SH-SY5Y (cell line): ENCODE results near the gene NXT2.

Experiments used
- GATA2 ChIP-seq: IDR thresholded peaks from 2 replicates; pipeline ENCODE4 v1.6.1; 2011; ENCODE audit warnings: mild to moderate bottlenecking, low read depth, low read length
- GATA3 ChIP-seq: IDR thresholded peaks from 2 replicates; pipeline ENCODE4 v1.6.1; 2011; ENCODE audit warnings: low read depth, mild to moderate bottlenecking, low read length, moderate library complexity

NXT2 gene

DNA sequence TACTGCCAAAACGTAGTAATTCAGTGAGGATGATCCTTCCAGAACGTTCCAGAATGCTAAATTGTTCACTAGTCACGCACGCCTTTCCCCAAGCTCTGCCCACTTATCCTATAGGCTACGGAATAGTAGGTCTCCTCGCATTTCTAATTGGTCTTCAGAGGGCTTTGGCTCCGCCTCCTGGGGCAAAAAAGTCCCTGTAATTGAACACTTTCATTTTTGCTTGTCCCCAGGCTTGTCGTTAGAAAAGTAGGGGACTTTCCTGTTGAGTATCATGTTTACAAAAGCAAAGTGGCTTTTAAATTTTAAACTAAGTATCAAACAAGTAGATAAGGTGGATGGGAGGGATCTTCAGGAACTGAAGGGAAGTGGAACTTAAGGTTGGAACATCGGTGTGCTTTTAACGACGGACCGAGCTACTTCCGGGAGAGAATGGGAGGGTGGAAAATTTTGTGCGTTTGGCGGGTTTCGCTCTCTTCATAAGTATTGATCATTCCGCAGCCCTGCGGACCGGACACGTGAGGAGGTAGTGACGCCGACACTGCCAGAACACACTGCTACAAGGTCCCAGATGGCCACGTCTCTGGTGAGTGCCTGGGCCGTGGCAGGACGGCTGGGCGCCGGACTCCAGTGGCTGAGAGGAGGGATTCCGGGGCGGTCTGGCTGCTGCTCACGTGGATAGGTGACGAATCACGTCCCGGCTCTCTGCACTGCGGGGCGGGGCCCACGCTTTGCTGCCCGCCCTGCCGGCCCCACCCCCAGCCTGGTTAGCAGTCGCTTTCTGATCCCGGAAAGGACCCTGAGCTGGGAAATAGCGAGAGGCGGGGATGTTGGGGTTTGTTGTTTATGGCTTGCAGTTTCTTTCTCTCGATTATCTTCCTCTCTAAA lies at the start of gene NXT2:
TSS of gene NXT2 (plus strand) at position 406 of the 885 bp plus-strand sequence. CDS start at position 569, 163 bp downstream.
- TF ChIP-seq GATA2 (no peak), GATA3 (no peak)

DNA sequence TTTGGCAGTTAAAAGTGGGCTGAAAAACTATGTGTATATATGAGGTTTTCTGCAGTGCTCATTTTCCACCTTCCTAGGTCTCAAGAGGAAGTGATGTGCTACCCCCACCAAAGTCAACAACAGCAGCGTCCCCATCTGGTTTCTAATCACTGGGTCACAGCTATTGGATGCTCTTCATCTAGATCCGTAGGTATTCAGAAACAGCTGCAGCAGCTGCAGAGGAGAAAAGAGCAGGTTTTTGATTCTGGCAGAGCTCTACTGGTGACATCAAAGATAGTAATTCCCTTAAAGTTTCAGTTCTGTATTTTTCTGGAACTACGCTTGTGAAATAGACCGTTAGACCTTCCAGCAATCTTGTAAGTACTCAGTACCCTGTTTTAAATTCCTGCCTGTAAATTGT lies 49.0 kb upstream of the NXT2 start:
- TF ChIP-seq GATA2 (no peak), GATA3 (no peak)

DNA sequence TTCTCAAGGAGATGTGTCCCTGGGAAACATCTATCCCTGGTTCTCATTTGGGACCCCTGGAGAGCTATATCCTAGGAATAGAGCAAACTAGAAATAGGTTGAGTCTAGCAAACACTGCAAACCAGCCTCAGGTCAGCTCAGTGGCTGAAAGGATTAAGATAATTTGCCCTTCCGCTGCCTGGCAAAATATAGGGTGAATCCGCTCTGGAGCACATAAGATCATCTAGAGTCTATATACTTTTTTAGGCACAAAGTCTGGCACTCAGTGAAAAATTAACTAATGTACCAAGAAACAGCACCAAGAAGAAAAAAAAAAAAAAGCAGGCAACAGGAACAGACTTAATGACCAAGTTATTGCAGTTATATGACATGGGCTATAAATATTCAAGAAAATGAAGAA lies 47.5 kb upstream of the NXT2 start:
- TF ChIP-seq GATA3 (no peak), GATA2 (no peak)

DNA sequence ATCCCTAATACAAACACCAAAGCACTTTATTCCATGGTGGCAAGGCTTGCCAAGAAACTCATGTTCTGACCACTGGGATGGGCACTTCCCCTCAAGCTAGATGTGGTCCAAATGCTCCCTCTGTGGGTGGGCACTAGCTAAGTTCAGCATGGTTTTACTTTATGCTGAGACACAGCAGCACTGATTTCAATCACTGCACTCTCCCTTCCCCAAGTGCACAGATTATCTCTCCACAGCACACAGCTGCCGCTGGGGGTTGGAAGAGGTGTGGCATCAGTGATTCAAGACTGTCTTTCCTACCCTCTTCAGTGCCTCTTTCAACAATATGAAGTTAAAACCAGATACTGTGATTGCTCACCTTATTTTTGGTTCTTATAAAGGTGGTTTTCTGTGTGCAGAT lies 38.2 kb upstream of the NXT2 start:
- no peak for TF ChIP-seq GATA2
- no peak for TF ChIP-seq GATA3

DNA sequence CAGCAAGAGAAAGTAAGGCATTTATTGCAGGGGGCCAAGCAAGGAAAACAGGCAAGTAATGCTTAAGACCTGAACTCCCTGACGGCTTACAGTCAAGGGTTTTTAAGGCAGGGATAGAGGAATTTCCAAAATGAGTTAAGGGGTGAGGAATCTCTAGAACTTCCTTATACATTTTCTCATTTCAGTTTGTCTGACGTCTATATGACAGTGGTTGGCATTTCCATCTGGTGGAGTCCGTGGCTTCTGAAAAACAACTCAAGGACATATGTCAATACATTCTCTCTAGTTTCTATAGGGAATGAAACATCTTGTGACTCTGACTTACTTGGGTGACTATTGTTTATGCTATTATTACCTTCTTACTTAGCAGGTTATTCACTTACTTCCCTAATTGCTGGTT lies 35.5 kb upstream of the NXT2 start:
- TF ChIP-seq GATA2 = no peak
- TF ChIP-seq GATA3 = no peak

DNA sequence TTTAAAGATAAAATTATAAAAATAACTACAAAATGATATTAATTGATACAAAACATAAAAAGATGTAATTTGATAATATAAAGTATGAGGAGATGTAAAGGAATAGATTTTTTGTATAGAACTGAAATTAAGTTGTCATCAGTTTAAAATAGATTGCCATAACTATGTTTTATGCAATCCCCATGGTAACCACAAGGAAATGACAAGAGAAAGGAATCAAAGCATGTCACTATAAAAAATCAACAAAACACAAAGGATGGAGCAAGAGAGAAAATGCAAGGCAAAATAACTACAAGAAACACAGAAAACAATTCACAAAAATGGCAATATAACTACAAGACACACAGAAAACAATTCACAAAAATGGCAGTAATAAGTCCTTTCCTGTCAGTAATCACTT lies 27.7 kb upstream of the NXT2 start:
- TF ChIP-seq GATA3 (no peak), GATA2 (no peak)

DNA sequence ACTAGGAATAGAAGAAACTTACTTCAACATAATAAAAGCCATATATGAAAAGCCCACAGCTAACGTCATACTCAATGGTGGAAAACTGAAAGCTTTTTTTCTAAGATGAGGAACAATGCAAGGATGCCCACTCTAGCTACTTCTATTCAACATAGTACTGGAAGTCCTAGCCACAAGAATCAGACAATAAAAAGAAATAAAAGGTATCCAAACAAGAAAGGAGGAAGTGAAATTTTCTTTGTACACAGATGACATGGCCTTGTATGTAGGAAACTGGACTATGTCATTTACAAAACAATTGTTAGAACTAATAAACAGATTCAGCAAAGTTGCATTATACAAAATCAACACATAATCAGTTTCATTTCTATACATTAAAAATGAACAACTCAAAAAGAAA lies 25.5 kb upstream of the NXT2 start:
- TF ChIP-seq GATA3 (no peak), GATA2 (no peak)

DNA sequence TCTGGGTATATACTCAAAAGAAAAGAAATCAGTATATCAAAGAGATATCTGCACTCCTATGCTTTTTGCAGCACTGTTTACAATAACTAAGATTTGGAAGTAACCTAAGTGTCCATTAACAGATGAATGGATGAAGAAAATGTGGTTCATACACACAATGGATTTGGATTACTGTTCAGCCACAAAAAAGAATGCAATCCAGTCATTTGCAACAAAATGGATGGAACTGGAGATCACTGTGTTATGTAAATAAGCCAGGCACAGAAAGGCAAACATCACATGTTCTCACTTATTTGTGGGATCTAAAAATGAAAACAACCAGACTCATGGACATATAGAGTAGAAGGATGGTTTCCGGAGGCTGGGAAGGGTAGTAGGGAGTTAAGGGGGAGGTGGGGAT lies 17.6 kb upstream of the NXT2 start:
- TF ChIP-seq GATA3 (no peak), GATA2 (no peak)

DNA sequence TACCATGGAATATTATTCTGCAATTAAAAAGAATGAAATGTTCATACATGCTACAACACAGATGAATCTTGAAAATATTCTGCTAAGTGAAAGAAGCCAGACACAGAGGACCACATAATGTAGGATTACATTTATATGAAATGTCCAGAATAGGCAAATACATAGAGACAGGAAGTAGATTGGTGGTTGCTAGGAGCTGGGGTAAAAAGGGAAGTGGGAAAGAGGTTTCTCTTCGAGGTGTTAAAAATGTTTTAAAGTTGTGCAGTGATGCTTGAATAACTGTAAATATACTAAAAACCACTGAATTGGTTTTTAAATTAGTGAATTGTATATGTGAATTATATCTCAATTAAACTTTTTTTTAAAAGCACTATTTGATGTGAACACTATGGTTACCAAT lies 3.6 kb upstream of the NXT2 start:
- TF ChIP-seq GATA3 (no peak), GATA2 (no peak)

DNA sequence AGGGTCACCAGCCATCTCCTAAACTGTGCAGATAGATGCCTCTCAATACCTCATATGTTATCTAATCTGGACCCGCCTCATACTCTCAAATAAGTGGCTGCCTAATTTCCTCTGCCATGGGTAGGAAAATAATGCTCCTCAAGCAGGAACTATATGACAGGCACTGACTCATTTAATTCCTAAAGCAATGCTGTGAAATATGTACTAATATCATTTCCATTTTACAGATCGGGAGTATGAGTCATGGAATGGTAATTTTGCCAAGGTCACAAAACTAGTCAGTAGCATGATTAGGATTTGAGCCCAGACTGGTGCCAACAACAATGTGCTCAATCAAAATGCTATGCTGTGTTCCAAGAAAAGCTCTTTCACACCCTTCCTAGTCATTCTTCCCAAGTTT lies 3.0 kb upstream of the NXT2 start:
- TF ChIP-seq GATA2 = no peak
- no peak for TF ChIP-seq GATA3

DNA sequence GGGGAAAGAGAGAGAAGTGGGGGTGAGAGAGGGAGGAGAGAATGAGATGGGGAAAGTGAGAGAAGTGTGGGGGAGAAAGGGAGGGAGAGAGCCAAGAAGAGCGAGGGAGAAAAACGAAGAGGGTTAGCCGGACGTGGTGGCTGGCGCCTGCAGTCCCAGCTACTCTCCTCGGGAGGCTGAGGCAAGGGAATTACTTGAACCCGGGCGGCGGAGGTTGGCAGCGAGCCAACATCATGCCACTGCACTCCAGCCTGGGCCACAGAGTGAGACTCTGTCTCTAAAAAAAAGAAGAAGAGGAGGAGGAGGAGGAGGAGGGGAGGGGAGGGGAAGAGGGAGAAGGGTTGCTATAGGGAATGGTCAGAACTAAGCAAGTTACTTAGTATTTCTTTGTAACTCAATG lies 1.7 kb upstream of the NXT2 start:
- TF ChIP-seq GATA3 (no peak), GATA2 (no peak)

DNA sequence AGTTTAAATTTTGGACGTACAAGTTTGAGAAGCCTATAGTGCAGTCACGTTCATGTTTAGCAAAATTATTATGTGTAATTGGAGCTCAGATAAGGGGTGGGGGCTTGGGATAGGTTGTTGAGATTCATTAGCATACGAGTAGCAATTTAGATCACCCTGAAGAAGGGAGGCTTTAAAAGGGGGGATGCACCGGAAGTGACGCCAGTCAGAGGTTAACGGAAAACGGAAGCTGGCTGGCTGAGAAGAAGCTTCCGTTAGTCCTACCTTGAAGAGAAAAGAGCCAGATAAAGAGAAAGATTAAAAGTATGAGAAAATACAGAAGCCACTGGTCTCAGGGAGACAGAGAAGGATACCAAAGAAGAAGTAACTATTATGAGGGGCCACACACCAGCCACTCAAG lies 1.1 kb upstream of the NXT2 start:
- TF ChIP-seq GATA3 (no peak), GATA2 (no peak)

DNA sequence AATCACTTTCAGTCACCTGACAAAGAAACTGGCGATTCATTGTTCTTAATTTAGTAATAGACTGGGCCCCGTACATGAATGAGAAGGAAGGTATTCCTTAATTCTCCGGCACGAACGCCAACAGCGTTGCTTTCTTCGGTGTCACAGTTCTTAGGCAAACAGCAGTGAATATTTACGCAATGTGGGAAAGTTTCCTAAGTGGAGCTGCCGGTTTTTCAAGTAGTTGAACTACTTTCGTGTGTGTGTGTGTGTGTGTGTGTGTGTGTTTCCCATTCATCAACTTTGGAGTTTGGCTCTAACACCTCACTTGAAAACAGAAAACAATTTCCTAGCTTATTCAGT lies 651 bp downstream of the NXT2 start:
- TF ChIP-seq GATA2 = no peak
- no peak for TF ChIP-seq GATA3

DNA sequence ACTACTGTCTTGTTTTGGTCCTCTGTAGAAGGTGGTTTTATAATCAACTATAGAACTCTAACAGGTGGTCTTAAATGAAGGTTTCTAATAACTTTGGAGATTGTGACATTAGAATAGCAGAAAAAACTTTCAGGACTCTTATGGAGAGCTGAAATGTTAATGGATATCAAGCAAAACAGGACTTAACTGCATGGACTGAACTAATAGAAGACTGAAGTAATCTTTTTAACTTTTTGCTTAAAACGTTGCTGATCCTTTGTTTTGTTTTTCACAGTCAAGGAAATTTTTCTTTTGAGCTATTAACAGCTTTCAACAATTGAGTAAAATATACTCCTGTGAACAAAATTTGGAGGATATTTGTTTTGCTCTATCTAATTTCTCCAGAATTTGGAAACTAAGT lies 17.2 kb downstream of the NXT2 start:
- TF ChIP-seq GATA2 = no peak
- no peak for TF ChIP-seq GATA3

DNA sequence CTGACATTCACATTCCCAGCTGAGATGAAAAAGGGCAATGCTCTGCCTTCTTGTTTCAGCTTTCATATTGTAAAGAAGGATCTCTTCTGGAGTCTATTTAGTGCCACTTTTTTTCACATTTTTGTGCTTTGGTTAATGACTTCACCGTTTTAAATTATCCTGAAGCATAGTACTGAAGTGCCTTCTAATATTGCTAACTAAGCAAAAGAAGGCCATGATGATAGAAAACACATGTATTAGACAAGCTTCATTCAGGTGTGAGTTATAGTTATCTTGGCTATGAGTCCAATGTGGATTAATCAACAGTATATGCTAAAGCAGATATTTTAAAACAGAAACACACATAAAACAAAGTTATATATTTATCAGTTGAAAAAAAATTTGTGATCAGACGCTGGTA lies 40.4 kb downstream of the NXT2 start:
- TF ChIP-seq GATA2 = no peak
- no peak for TF ChIP-seq GATA3

DNA sequence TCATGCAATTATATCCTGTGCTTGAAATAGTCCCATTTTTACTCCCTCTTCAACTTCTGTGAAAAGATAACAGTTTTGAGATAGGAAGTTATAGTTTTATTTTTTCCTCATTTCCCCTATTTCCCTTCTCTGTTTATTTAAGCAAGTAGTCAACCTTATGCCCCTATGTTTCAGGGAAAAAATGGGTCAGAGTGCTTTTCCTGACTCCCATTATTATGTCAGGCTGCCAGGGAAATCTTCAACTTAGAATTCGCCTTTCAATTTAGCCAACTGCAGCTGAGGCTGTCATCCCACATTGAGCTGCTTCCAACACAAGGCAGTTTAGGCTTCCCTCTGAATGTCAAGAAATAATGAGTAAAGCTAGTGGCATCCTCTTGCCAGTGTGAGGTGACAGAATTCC lies 42.3 kb downstream of the NXT2 start:
- TF ChIP-seq GATA2 (no peak), GATA3 (no peak)
